GM12878 (cell line): Measurements from ENCODE around the gene IFI44L. TPM values are rescaled to one million over a fixed set of nuclear protein-coding genes. Genes with fewer than 3 reads are reported as not detected.

Source experiments
- BCL11A ChIP-seq: IDR thresholded peaks from 2 replicates; pipeline ENCODE4 v1.6.1; 2011; ENCODE audit warnings: low read depth, low read length
- CHD4 ChIP-seq: fragments of 200-600 bp; sonication (generic); IDR thresholded peaks from 2 replicates; pipeline ENCODE4 v1.6.1; 2016; ENCODE audit warnings: mild to moderate bottlenecking
- CTCF ChIP-seq, 3 experiments: IDR thresholded peaks in 2 of 3; conservative IDR thresholded peaks in 1 of 3; 2 replicates each; pipeline ENCODE4 v1.5.1; 2011; ENCODE audit warnings: low read depth in 3 of 3, low read length in 3 of 3, mild to moderate bottlenecking in 3 of 3, control low read depth in 2 of 3, moderate library complexity in 2 of 3, inconsistent platforms in 1 of 3, mixed read lengths in 1 of 3; ENCODE audit not compliant: control insufficient read depth in 2 of 3, insufficient read depth in 1 of 3; ENCODE audit errors: extremely low read depth in 1 of 3
- HDGF ChIP-seq: fragments of 450-650 bp; IDR thresholded peaks from 2 replicates; pipeline ENCODE4 v1.6.1; 2016; ENCODE audit warnings: antibody characterized with exemption
- IKZF2 ChIP-seq, 2 experiments: fragments of 450-650 bp; IDR thresholded peaks; 2 replicates each; pipeline ENCODE4 v1.6.1; 2017; ENCODE audit warnings: mild to moderate bottlenecking in 2 of 2, moderate library complexity in 2 of 2
- MTA2 ChIP-seq: fragments of 450-650 bp; IDR thresholded peaks from 2 replicates; pipeline ENCODE4 v1.6.1; 2016; ENCODE audit warnings: low read depth, mild to moderate bottlenecking, moderate library complexity
- MXI1 ChIP-seq: fragments of 150-350 bp; IDR thresholded peaks from 2 replicates; pipeline ENCODE4 v1.6.1; 2011; ENCODE audit warnings: low read depth, mild to moderate bottlenecking, inconsistent platforms, low read length, improper control_type of control experiment
- NBN ChIP-seq: fragments of 450-650 bp; IDR thresholded peaks from 2 replicates; pipeline ENCODE4 v1.6.1; 2016
- POU2F2 ChIP-seq: IDR thresholded peaks from 3 replicates; pipeline ENCODE4 v1.6.1; 2011; ENCODE audit warnings: low read depth, mild to moderate bottlenecking, low read length, borderline replicate concordance
- RAD51 ChIP-seq: fragments of 450-650 bp; IDR thresholded peaks from 2 replicates; pipeline ENCODE4 v1.6.1; 2016; ENCODE audit warnings: moderate library complexity, mild to moderate bottlenecking, inconsistent platforms
- RELB ChIP-seq: fragments of 450-650 bp; IDR thresholded peaks from 2 replicates; pipeline ENCODE4 v1.6.1; 2017; ENCODE audit warnings: low read depth, mild to moderate bottlenecking, moderate library complexity
- RFX5 ChIP-seq: IDR thresholded peaks from 2 replicates; pipeline ENCODE4 v1.6.1; 2011; ENCODE audit warnings: low read depth, low read length, improper control_type of control experiment
- YY1 ChIP-seq: IDR thresholded peaks from 2 replicates; pipeline ENCODE4 v1.6.1; 2011; ENCODE audit warnings: low read depth, mild to moderate bottlenecking, low read length
- ZNF687 ChIP-seq: fragments of 450-650 bp; IDR thresholded peaks from 2 replicates; pipeline ENCODE4 v1.6.1; 2017; ENCODE audit warnings: mild to moderate bottlenecking, moderate library complexity
- ZZZ3 ChIP-seq: IDR thresholded peaks from 2 replicates; pipeline ENCODE4 v1.6.1; 2011; ENCODE audit warnings: low read depth; ENCODE audit not compliant: control insufficient read depth, insufficient read length
- polyA plus RNA-seq, 11 experiments: library from polyadenylated mRNA; depleted of rRNA in 4 of 11; unstranded in 6 of 11; stranded (reverse) in 5 of 11; fragments of >200 nt; fragmentation: Nextera tagmentation in 4 of 11; fragmentation: Illumina TruSeq in 1 of 11; extraction: Ambion mirVana in 4 of 11; extraction: Trizol in 1 of 11; gene quantifications; 1 replicate in 1 of 11; 2 replicates in 10 of 11; pipeline versions ENCODE4 v1.2.1 to v1.2.3, GENCODE V29; 2011 to 2016; ENCODE audit warnings: inconsistent platforms in 2 of 11, missing spikeins in 2 of 11, low read depth in 1 of 11
- total RNA-seq, 4 experiments: library from RNA; depleted of rRNA in 3 of 4; stranded (reverse); fragments of >200 nt in 3 of 4; fragmentation: Illumina TruSeq in 1 of 4; extraction: Trizol in 1 of 4; gene quantifications; 2 replicates each; pipeline versions ENCODE4 v1.2.1 to v1.2.3, GENCODE V29; 2013 to 2021

The IFI44L gene
- total and polyA plus RNA-seq, 10 of the 15 experiments (the other 5 are each of a cell fraction or from before 2014, with no cell fraction given), result 58.0 to 371 (median 173) TPM

GRCh38 chr1:78617615-78618026, 2.6 kb upstream of the IFI44L start (continued):
- TF ChIP-seq CHD4, result no peak
- TF ChIP-seq CTCF (IDR thresholded peaks at IDR 0.05 in 2 of 3, conservative IDR thresholded peaks at IDR 0.05 in 1 of 3; ENCODE audit: control insufficient read depth in 2 of 3, extremely low read depth in 1 of 3, insufficient read depth in 1 of 3, low read depth in 3 of 3, low read length in 3 of 3), result peak; percentile 81 to 95 (median 87); a peak in 5 of 6 replicates
- no peak for TF ChIP-seq BCL11A
- no peak for TF ChIP-seq ZZZ3
- peak; percentile 69 for TF ChIP-seq RAD51
- peak; percentile 48 for TF ChIP-seq ZNF687
- no peak for TF ChIP-seq RFX5
- peak; percentile 36; the same call in 1 of the 2 replicates for TF ChIP-seq RELB
- 0 out of 2 replicates have a peak, but pooled peaks have one; percentile 40 for TF ChIP-seq YY1
- TF ChIP-seq MXI1, result peak; percentile 78; the same call in 1 of the 2 replicates
- peak in 1 of 2 experiments; percentile 52; a peak in 2 of 4 replicates for TF ChIP-seq IKZF2 (IDR thresholded peaks at IDR 0.05)
- TF ChIP-seq NBN, result peak; percentile 43; the same call in 1 of the 2 replicates
- TF ChIP-seq HDGF, result 0 out of 2 replicates have a peak, but pooled peaks have one; percentile 16
- TF ChIP-seq POU2F2, result peak; percentile 48; the same call in 1 of the 3 replicates
- TF ChIP-seq MTA2, result no peak
- TF ChIP-seq, all 136 proteins: peak for 17
